ENCODE results near the gene SRRM3. TPM values are rescaled to one million over a fixed set of nuclear protein-coding genes. Genes with fewer than 3 reads are reported as not detected.

The SRRM3 gene
- total and polyA plus RNA-seq, 9 of the 15 experiments (the other 6 are each of a cell fraction or from before 2014, with no cell fraction given): 0.04 to 0.91 (median 0.46) TPM; not detected in 2

- TF ChIP-seq SFPQ (IDR thresholded peaks at IDR 0.05; ENCODE audit: low read depth, low read length) (no peak), E2F3 (CRISPR knock-in tag; IDR thresholded peaks at IDR 0.05) (0 out of 2 replicates have a peak, but pooled peaks have one; percentile 48), ZNF511 (CRISPR knock-in tag; IDR thresholded peaks at IDR 0.05) (no peak), GATA2 (CRISPR knock-in tag; IDR thresholded peaks at IDR 0.05) (no peak; the same call in 1 of the 2 replicates), SP1 (CRISPR knock-in tag; IDR thresholded peaks at IDR 0.05) (0 out of 2 replicates have a peak, but pooled peaks have one; percentile 62), MED1 (CRISPR knock-in tag; IDR thresholded peaks at IDR 0.05; ENCODE audit: borderline replicate concordance) (no peak), SETDB1 (IDR thresholded peaks at IDR 0.05; ENCODE audit: low read length) (no peak), FOXK1 (CRISPR knock-in tag; IDR thresholded peaks at IDR 0.05; ENCODE audit: borderline replicate concordance) (peak; percentile 45), ZNF584 (CRISPR knock-in tag; IDR thresholded peaks at IDR 0.05; ENCODE audit: low read depth) (no peak), ZKSCAN1 (IDR thresholded peaks at IDR 0.05; ENCODE audit: low read depth, low read length) (no peak)
- TF ChIP-seq, protein P1, sequence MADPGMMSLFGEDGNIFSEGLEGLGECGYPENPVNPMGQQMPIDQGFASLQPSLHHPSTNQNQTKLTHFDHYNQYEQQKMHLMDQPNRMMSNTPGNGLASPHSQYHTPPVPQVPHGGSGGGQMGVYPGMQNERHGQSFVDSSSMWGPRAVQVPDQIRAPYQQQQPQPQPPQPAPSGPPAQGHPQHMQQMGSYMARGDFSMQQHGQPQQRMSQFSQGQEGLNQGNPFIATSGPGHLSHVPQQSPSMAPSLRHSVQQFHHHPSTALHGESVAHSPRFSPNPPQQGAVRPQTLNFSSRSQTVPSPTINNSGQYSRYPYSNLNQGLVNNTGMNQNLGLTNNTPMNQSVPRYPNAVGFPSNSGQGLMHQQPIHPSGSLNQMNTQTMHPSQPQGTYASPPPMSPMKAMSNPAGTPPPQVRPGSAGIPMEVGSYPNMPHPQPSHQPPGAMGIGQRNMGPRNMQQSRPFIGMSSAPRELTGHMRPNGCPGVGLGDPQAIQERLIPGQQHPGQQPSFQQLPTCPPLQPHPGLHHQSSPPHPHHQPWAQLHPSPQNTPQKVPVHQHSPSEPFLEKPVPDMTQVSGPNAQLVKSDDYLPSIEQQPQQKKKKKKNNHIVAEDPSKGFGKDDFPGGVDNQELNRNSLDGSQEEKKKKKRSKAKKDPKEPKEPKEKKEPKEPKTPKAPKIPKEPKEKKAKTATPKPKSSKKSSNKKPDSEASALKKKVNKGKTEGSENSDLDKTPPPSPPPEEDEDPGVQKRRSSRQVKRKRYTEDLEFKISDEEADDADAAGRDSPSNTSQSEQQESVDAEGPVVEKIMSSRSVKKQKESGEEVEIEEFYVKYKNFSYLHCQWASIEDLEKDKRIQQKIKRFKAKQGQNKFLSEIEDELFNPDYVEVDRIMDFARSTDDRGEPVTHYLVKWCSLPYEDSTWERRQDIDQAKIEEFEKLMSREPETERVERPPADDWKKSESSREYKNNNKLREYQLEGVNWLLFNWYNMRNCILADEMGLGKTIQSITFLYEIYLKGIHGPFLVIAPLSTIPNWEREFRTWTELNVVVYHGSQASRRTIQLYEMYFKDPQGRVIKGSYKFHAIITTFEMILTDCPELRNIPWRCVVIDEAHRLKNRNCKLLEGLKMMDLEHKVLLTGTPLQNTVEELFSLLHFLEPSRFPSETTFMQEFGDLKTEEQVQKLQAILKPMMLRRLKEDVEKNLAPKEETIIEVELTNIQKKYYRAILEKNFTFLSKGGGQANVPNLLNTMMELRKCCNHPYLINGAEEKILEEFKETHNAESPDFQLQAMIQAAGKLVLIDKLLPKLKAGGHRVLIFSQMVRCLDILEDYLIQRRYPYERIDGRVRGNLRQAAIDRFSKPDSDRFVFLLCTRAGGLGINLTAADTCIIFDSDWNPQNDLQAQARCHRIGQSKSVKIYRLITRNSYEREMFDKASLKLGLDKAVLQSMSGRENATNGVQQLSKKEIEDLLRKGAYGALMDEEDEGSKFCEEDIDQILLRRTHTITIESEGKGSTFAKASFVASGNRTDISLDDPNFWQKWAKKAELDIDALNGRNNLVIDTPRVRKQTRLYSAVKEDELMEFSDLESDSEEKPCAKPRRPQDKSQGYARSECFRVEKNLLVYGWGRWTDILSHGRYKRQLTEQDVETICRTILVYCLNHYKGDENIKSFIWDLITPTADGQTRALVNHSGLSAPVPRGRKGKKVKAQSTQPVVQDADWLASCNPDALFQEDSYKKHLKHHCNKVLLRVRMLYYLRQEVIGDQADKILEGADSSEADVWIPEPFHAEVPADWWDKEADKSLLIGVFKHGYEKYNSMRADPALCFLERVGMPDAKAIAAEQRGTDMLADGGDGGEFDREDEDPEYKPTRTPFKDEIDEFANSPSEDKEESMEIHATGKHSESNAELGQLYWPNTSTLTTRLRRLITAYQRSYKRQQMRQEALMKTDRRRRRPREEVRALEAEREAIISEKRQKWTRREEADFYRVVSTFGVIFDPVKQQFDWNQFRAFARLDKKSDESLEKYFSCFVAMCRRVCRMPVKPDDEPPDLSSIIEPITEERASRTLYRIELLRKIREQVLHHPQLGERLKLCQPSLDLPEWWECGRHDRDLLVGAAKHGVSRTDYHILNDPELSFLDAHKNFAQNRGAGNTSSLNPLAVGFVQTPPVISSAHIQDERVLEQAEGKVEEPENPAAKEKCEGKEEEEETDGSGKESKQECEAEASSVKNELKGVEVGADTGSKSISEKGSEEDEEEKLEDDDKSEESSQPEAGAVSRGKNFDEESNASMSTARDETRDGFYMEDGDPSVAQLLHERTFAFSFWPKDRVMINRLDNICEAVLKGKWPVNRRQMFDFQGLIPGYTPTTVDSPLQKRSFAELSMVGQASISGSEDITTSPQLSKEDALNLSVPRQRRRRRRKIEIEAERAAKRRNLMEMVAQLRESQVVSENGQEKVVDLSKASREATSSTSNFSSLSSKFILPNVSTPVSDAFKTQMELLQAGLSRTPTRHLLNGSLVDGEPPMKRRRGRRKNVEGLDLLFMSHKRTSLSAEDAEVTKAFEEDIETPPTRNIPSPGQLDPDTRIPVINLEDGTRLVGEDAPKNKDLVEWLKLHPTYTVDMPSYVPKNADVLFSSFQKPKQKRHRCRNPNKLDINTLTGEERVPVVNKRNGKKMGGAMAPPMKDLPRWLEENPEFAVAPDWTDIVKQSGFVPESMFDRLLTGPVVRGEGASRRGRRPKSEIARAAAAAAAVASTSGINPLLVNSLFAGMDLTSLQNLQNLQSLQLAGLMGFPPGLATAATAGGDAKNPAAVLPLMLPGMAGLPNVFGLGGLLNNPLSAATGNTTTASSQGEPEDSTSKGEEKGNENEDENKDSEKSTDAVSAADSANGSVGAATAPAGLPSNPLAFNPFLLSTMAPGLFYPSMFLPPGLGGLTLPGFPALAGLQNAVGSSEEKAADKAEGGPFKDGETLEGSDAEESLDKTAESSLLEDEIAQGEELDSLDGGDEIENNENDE (IDR thresholded peaks at IDR 0.05; ENCODE audit: low read depth, low read length): no peak
Observed at GRCh38 chr7:76302347-76303201, 100.9 kb downstream of the SRRM3 start, which contains the start of gene HSPB1 (continued).

All from K562 (cell line).